Measurements from ENCODE around the gene RFX7.
"Not testable (repeated sequence)": the region's sequence is repeated elsewhere in the genome, so short reads cannot be mapped to it uniquely, and the experiment has no call there.

The RFX7 gene

DNA sequence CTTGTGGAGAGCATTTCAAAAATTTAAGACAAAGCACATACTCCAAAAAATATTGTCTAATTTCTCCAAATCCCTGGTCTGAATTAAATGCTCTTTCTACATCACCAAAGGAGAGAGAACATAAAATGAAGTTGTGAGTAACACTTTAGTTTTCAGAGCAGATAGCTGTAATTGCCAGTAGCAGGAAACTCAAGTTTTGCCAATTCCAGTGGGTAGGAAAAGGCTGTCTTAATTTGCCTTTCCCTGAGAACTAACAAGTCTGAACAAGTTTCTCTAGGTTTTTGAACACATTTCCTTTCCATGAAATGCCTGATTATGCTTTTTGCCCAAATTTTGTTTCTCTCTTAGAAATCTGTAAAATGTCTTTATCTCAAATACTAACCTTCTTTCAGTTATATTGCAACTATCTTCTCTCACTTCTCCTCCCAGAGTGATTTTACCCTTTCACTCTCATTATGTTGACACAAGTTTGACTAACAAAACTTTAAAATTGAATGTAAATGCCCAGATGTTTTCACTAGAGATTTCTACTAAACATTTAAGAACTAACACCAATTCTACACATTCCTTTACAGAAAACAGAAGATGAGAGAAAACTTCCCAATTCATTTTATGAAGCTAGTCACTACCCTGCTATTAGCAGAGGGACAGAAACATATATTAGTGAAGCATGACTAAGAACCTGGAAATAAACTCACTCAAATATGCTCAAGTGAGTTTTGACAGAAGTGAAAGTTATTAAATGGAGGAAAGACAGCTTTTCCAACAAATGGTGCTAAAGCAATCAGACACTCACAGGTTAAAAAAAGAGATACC, 38.4 kb downstream of the RFX7 start:
- Histone ChIP-seq H3K4me1 (ENCODE audit: insufficient read depth, low read length, severe bottlenecking) (peaks cover 41% of the 10 kb centered on the region), H3K27me3 (ENCODE audit: insufficient read depth, low read length) (no peaks in the 10 kb centered on the region), H3K9me3 (ENCODE audit: low read length) (no peaks in the 10 kb centered on the region), H2AFZ (ENCODE audit: low read length) (no peak overlapping the region), H3F3A (ENCODE audit: insufficient read depth, low read length) (no peaks in the 10 kb centered on the region), H3K9me2 (ENCODE audit: low read depth, low read length) (no peaks in the 10 kb centered on the region), H3K79me2 (ENCODE audit: insufficient read depth, low read length) (peaks cover 84% of the 10 kb centered on the region), H3K9ac (ENCODE audit: low read length) (no peak overlapping the region), H3K27ac (ENCODE audit: low read depth, low read length, poor library complexity, severe bottlenecking) (peak overlapping the region; percentile 0), H3K4me2 (ENCODE audit: low read length) (no peak overlapping the region; the same call in 1 of the 2 replicates), H3K4me3 (ENCODE audit: low read depth, low read length, poor library complexity, severe bottlenecking) (no peak overlapping the region), H3K36me3 (ENCODE audit: insufficient read depth, low read length) (peaks cover 9% of the 10 kb centered on the region; the same call in 1 of the 2 replicates), H4K20me1 (ENCODE audit: insufficient read depth, low read length) (no peaks in the 10 kb centered on the region)
- TF ChIP-seq EZH2 (IDR thresholded peaks at IDR 0.05; ENCODE audit: borderline replicate concordance, low read length), result no peak
- TF ChIP-seq, protein P1, sequence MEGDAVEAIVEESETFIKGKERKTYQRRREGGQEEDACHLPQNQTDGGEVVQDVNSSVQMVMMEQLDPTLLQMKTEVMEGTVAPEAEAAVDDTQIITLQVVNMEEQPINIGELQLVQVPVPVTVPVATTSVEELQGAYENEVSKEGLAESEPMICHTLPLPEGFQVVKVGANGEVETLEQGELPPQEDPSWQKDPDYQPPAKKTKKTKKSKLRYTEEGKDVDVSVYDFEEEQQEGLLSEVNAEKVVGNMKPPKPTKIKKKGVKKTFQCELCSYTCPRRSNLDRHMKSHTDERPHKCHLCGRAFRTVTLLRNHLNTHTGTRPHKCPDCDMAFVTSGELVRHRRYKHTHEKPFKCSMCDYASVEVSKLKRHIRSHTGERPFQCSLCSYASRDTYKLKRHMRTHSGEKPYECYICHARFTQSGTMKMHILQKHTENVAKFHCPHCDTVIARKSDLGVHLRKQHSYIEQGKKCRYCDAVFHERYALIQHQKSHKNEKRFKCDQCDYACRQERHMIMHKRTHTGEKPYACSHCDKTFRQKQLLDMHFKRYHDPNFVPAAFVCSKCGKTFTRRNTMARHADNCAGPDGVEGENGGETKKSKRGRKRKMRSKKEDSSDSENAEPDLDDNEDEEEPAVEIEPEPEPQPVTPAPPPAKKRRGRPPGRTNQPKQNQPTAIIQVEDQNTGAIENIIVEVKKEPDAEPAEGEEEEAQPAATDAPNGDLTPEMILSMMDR (IDR thresholded peaks at IDR 0.05; ENCODE audit: low read length), result no peak

DNA sequence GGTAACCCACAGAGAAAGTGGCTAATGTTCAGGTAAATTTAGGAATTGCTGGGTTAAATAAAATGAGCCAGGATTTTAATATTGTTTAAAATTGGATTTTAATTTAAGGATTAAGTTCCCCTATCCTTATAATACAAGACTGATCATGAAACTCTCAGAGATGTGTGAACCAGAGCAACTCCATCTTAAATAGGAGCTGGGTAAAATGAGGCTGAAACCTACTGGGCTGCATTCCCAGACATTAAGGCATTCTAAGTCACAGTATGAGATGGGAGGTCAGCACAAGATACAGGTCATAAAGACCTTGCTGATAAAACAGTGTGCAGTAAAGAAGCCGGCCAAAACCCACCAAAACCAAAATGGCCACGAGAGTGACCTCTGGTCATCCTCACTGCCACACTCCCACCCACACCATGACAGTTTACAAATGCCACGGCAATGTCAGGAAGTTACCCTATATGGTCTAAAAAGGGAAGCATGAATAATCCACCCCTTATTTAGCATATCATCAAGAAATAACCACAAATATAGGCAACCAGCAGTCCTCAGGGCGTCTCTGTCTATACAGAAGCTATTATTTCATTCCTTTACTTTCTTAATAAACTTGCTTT, 40.3 kb downstream of the RFX7 start:
- Histone ChIP-seq H3K4me1 (ENCODE audit: insufficient read depth, low read length, severe bottlenecking) (peaks cover 30% of the 10 kb centered on the region), H3K79me2 (ENCODE audit: insufficient read depth, low read length) (peaks cover 77% of the 10 kb centered on the region)
- not testable (repeated sequence) for H3F3A ChIP-seq (ENCODE audit: insufficient read depth, low read length); H3K9me2 ChIP-seq (ENCODE audit: low read depth, low read length); H3K27ac ChIP-seq (ENCODE audit: low read depth, low read length, poor library complexity, severe bottlenecking); H2AFZ ChIP-seq (ENCODE audit: low read length); H3K9ac ChIP-seq (ENCODE audit: low read length); H3K36me3 ChIP-seq (ENCODE audit: insufficient read depth, low read length); H3K4me3 ChIP-seq (ENCODE audit: low read depth, low read length, poor library complexity, severe bottlenecking); H3K9me3 ChIP-seq (ENCODE audit: low read length); H3K4me2 ChIP-seq (ENCODE audit: low read length); H4K20me1 ChIP-seq (ENCODE audit: insufficient read depth, low read length); H3K27me3 ChIP-seq (ENCODE audit: insufficient read depth, low read length)

DNA sequence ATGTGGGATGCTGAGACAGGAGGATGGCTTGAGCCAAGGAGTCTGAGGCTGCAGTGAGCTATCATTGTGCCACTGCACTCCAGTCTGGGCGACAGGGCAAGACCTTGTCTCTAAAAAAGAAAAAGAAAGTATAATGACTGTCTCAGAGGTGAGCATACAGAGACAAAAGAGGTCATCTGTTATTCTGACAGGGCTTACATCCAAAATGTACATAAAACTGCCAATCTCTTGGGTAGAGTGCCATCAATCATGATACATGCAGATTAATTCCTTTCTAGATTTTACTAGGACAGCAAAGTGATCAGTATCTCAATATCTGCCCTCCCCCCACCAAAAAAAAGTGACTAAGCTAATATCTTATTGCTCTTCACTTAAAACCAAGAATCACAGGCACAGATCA, 41.0 kb downstream of the RFX7 start:
- H4K20me1 ChIP-seq (ENCODE audit: insufficient read depth, low read length), result no peaks in the 10 kb centered on the region
- no peak overlapping the region for H3K27ac ChIP-seq (ENCODE audit: low read depth, low read length, poor library complexity, severe bottlenecking)
- H3K9ac ChIP-seq (ENCODE audit: low read length), result no peak overlapping the region
- H3K4me1 ChIP-seq (ENCODE audit: insufficient read depth, low read length, severe bottlenecking), result peaks cover 22% of the 10 kb centered on the region
- no peak overlapping the region for H2AFZ ChIP-seq (ENCODE audit: low read length)
- H3K4me2 ChIP-seq (ENCODE audit: low read length), result no peak overlapping the region
- H3F3A ChIP-seq (ENCODE audit: insufficient read depth, low read length), result no peaks in the 10 kb centered on the region
- H3K9me2 ChIP-seq (ENCODE audit: low read depth, low read length), result no peaks in the 10 kb centered on the region
- H3K4me3 ChIP-seq (ENCODE audit: low read depth, low read length, poor library complexity, severe bottlenecking), result no peak overlapping the region
- H3K79me2 ChIP-seq (ENCODE audit: insufficient read depth, low read length), result peaks cover 73% of the 10 kb centered on the region
- H3K36me3 ChIP-seq (ENCODE audit: insufficient read depth, low read length), result peaks cover 11% of the 10 kb centered on the region; the same call in 1 of the 2 replicates
- no peaks in the 10 kb centered on the region for H3K27me3 ChIP-seq (ENCODE audit: insufficient read depth, low read length)
- no peak for TF ChIP-seq EZH2 (IDR thresholded peaks at IDR 0.05; ENCODE audit: borderline replicate concordance, low read length)
- TF ChIP-seq, protein P1 (IDR thresholded peaks at IDR 0.05; ENCODE audit: low read length), result no peak
- no peaks in the 10 kb centered on the region for H3K9me3 ChIP-seq (ENCODE audit: low read length)
